HCT116 (cell line): ENCODE data around the gene ZNF575. TPM values are rescaled to one million over a fixed set of nuclear protein-coding genes. Genes with fewer than 3 reads are reported as not detected.

Experiments
- ATAC-seq: fragments of 200-7000 bp; cut with Tn5 transposase; 2 replicates; pipeline ENCODE4 v1.9.1; 2020; ENCODE audit warnings: mild to moderate bottlenecking, moderate library complexity
- BruUV-seq: library from RNA; stranded (reverse); fragments of 400-500 nt; replicated peaks from 2 replicates; lab custom pipeline; 2021; lab: Mats Ljungman, UMichigan
- CTCF ChIA-PET: fragments of 300-600 bp; sonication (Branson Sonifier 250); formaldehyde crosslinking; loops from one replicate; lab custom pipeline; 2021; ENCODE audit warnings: antibody characterized with exemption; lab: Charles Lee
- POLR2A ChIA-PET: fragments of 300-600, 350-600 bp; sonication (Branson Sonifier 250); formaldehyde crosslinking; loops from one replicate; lab custom pipeline; 2021; ENCODE audit warnings: antibody characterized with exemption; lab: Charles Lee
- RAD21 ChIA-PET, 2 experiments: fragments of 300-600 bp; sonication (Branson Sonifier 250); formaldehyde crosslinking; loops; one replicate each; lab custom pipeline; 2023; ENCODE audit warnings: low total read pairs in 2 of 2; ENCODE audit not compliant: uncharacterized antibody in 2 of 2, unreplicated experiment in 2 of 2, low non-redundant PET in 1 of 2; lab: Charles Lee
- DNase-seq: peaks from one replicate; pipeline ENCODE4 v3.0.0-alpha.2; 2010; ENCODE audit warnings: low read depth, low spot score
- H2AFZ ChIP-seq: fragments of 200-600 bp; shearing (Covaris generic), sonication (generic); 2 replicates; pipeline ENCODE4 v1.6.1; 2017; ENCODE audit warnings: low read depth, mixed run types, mixed read lengths, antibody characterized with exemption, low read length; ENCODE audit not compliant: poor library complexity, severe bottlenecking
- H3K27ac ChIP-seq: 2 replicates; pipeline ENCODE4 v1.5.1; 2012; ENCODE audit warnings: low read depth, low read length
- H3K27me3 ChIP-seq: fragments of 200-600 bp; sonication (generic); 2 replicates; pipeline ENCODE4 v1.6.1; 2016; ENCODE audit warnings: mixed run types, low read length, mixed read lengths; ENCODE audit not compliant: insufficient read depth
- H3K36me3 ChIP-seq, 2 experiments: fragments of 200-500 bp in 1 of 2; fragments of 200-600 bp in 1 of 2; sonication (Bioruptor generic) in 1 of 2; sonication (generic) in 1 of 2; 2 replicates each; pipeline versions ENCODE4 v1.5.1 to v1.6.1; 2014 to 2016; ENCODE audit warnings: low read length in 2 of 2, inconsistent platforms in 1 of 2, mixed read lengths in 1 of 2, mixed run types in 1 of 2; ENCODE audit not compliant: insufficient read depth in 2 of 2, control insufficient read depth in 1 of 2
- H3K4me1 ChIP-seq, 2 experiments: fragments of 200-600 bp in 1 of 2; sonication (generic) in 1 of 2; 2 replicates each; pipeline versions ENCODE4 v1.5.1 to v1.6.1; 2012 to 2017; ENCODE audit warnings: low read length in 2 of 2, inconsistent platforms in 1 of 2, mild to moderate bottlenecking in 1 of 2, mixed read lengths in 1 of 2, mixed run types in 1 of 2, moderate library complexity in 1 of 2; ENCODE audit not compliant: insufficient read depth in 2 of 2, control insufficient read depth in 1 of 2
- H3K4me2 ChIP-seq: fragments of 200-600 bp; sonication (generic); 2 replicates; pipeline ENCODE4 v1.6.1; 2017; ENCODE audit warnings: mixed run types, low read length, mixed read lengths
- H3K4me3 ChIP-seq, 2 experiments: fragments of 200-600 bp in 1 of 2; sonication (generic) in 1 of 2; replicated peaks in 1 of 2; 2 replicates each; pipeline ENCODE4 v1.5.1; 2011 to 2016; ENCODE audit warnings: low read length in 2 of 2, control low read depth in 1 of 2, low read depth in 1 of 2, mild to moderate bottlenecking in 1 of 2, mixed read lengths in 1 of 2, mixed run types in 1 of 2
- H3K79me2 ChIP-seq: fragments of 200-600 bp; sonication (generic); 2 replicates; pipeline ENCODE4 v1.6.1; 2017; ENCODE audit warnings: mild to moderate bottlenecking, mixed run types, low read length, moderate library complexity, mixed read lengths; ENCODE audit not compliant: insufficient read depth
- H3K9ac ChIP-seq: fragments of 200-600 bp; sonication (generic); 2 replicates; pipeline ENCODE4 v1.6.1; 2016; ENCODE audit warnings: low read length, mixed read lengths
- H3K9me2 ChIP-seq: fragments of 200-600 bp; sonication (generic), shearing (Covaris generic); 2 replicates; pipeline ENCODE4 v1.6.1; 2017; ENCODE audit warnings: mixed run types, mild to moderate bottlenecking, moderate library complexity; ENCODE audit not compliant: insufficient read depth
- H3K9me3 ChIP-seq, 2 experiments: fragments of 200-500 bp in 1 of 2; fragments of 200-600 bp in 1 of 2; sonication (Bioruptor generic) in 1 of 2; sonication (generic) in 1 of 2; 2 replicates each; pipeline ENCODE4 v1.6.1; 2014 to 2017; ENCODE audit warnings: low read length in 2 of 2, mixed read lengths in 2 of 2, inconsistent platforms in 1 of 2, low read depth in 1 of 2, mild to moderate bottlenecking in 1 of 2, mixed run types in 1 of 2, moderate library complexity in 1 of 2; ENCODE audit not compliant: control insufficient read depth in 1 of 2, insufficient read depth in 1 of 2
- H4K20me1 ChIP-seq: fragments of 200-600 bp; sonication (generic), shearing (Covaris generic); 2 replicates; pipeline ENCODE4 v1.6.1; 2017; ENCODE audit warnings: mixed run types, mild to moderate bottlenecking, moderate library complexity; ENCODE audit not compliant: insufficient read depth
- CBX3 ChIP-seq: IDR thresholded peaks from 2 replicates; pipeline ENCODE4 v1.6.1; 2012; ENCODE audit warnings: low read depth
- CEBPB ChIP-seq: IDR thresholded peaks from 2 replicates; pipeline ENCODE4 v1.6.1; 2012; ENCODE audit warnings: low read depth
- CTCF ChIP-seq, 3 experiments: fragments of 200-600 bp in 1 of 3; sonication (generic) in 1 of 3; IDR thresholded peaks in 2 of 3; conservative IDR thresholded peaks in 1 of 3; 2 replicates each; pipeline ENCODE4 v1.5.1; 2012 to 2017; ENCODE audit warnings: low read depth in 2 of 3, low read length in 2 of 3, antibody characterized with exemption in 1 of 3, borderline replicate concordance in 1 of 3, control low read depth in 1 of 3, mild to moderate bottlenecking in 1 of 3, mixed read lengths in 1 of 3, mixed run types in 1 of 3, moderate library complexity in 1 of 3; ENCODE audit not compliant: insufficient read depth in 1 of 3
- ELF1 ChIP-seq: IDR thresholded peaks from 2 replicates; pipeline ENCODE4 v1.6.1; 2012; ENCODE audit warnings: low read depth, borderline replicate concordance
- EZH2 ChIP-seq: fragments of 200-600 bp; sonication (generic); IDR thresholded peaks from 2 replicates; pipeline ENCODE4 v1.6.1; 2017; ENCODE audit warnings: antibody characterized with exemption, mixed run types
- FOSL1 ChIP-seq: IDR thresholded peaks from 2 replicates; pipeline ENCODE4 v1.6.1; 2012; ENCODE audit warnings: low read depth
- POLR2A ChIP-seq: IDR thresholded peaks from 2 replicates; pipeline ENCODE4 v1.7.0; 2011; ENCODE audit warnings: borderline replicate concordance; ENCODE audit not compliant: insufficient read depth, insufficient read length; ENCODE audit errors: extremely low read depth
- POLR2AphosphoS5 ChIP-seq: IDR thresholded peaks from 2 replicates; pipeline ENCODE4 v1.6.1; 2011; ENCODE audit warnings: mild to moderate bottlenecking, low read depth, low read length, moderate library complexity
- RAD21 ChIP-seq: IDR thresholded peaks from 2 replicates; pipeline ENCODE4 v1.6.1; 2012; ENCODE audit warnings: low read depth, mild to moderate bottlenecking
- SP1 ChIP-seq: IDR thresholded peaks from 2 replicates; pipeline ENCODE4 v1.6.1; 2012; ENCODE audit warnings: low read depth
- SRF ChIP-seq: IDR thresholded peaks from 2 replicates; pipeline ENCODE4 v1.6.1; 2012; ENCODE audit warnings: low read depth
- TCF7L2 ChIP-seq: IDR thresholded peaks from 2 replicates; pipeline ENCODE4 v1.7.0; 2011; ENCODE audit warnings: borderline replicate concordance, inconsistent platforms; ENCODE audit not compliant: insufficient read depth, insufficient read length; ENCODE audit errors: extremely low read depth
- ZBTB33 ChIP-seq: IDR thresholded peaks from 2 replicates; pipeline ENCODE4 v1.6.1; 2011; ENCODE audit warnings: mild to moderate bottlenecking, low read length, moderate library complexity; ENCODE audit not compliant: insufficient replicate concordance; ENCODE audit errors: extremely low read depth
- ZFX ChIP-seq: fragments of 450-650 bp; IDR thresholded peaks from 2 replicates; pipeline ENCODE4 v1.6.1; 2017
- intact Hi-C: fragments of 100-400 bp; cut with micrococcal nuclease; formaldehyde crosslinking; loops from 2 replicates; pipeline ENCODE4 v1.10.0; 2022
- total RNA-seq: library from RNA; stranded (reverse); gene quantifications from one replicate; pipeline ENCODE4 v1.2.1, GENCODE V29; 2021; ENCODE audit not compliant: unreplicated experiment

Gene ZNF575
- total RNA-seq, 1 experiment from 2014 or later, result 1.9 TPM

GRCh38 chr19:43552616-43553015 is 19.6 kb downstream of the ZNF575 start:
- Histone ChIP-seq H3K27me3 (no peaks in the 10 kb centered on the region), H3K4me3 (no peak overlapping the region), H3K9me3 (no peaks in the 10 kb centered on the region), H3K9ac (no peak overlapping the region), H4K20me1 (no peaks in the 10 kb centered on the region), H3K9me2 (no peaks in the 10 kb centered on the region), H3K4me1 (no peaks in the 10 kb centered on the region), H3K36me3 (peaks cover 5 to 10% of the 10 kb centered on the region in 2 experiments; a peak in 3 of 4 replicates), H2AFZ (no peak overlapping the region), H3K27ac (no peak overlapping the region), H3K4me2 (no peak overlapping the region), H3K79me2 (no peaks in the 10 kb centered on the region)
- TF ChIP-seq CBX3 (no peak), ZBTB33 (no peak)
- no peak for DNase-seq
- intact Hi-C loops, result no loop called here
- RAD21 ChIA-PET, result no interaction called here
- no peak for ATAC-seq
- no TSS peak for BruUV-seq
- CTCF ChIA-PET, result interaction anchor here (0.8 kb wide), 1 partner anchor 32 kb away, joined by 3 read pairs; no protein-coding TSS in a partner anchor
- POLR2A ChIA-PET, result no interaction called here

GRCh38 chr19:43553656-43554055 is 20.7 kb downstream of the ZNF575 start:
- Histone ChIP-seq H3K4me3 (no peak overlapping the region), H3K4me2 (no peak overlapping the region), H3K79me2 (no peaks in the 10 kb centered on the region), H3K4me1 (no peaks in the 10 kb centered on the region), H3K36me3 (peaks cover 5 to 10% of the 10 kb centered on the region in 2 experiments; a peak in 3 of 4 replicates), H3K9me3 (no peaks in the 10 kb centered on the region), H3K27me3 (no peaks in the 10 kb centered on the region), H2AFZ (no peak overlapping the region), H3K27ac (no peak overlapping the region), H3K9ac (no peak overlapping the region), H4K20me1 (no peaks in the 10 kb centered on the region), H3K9me2 (no peaks in the 10 kb centered on the region)
- BruUV-seq, result no TSS peak
- no peak for DNase-seq
- intact Hi-C loops, result no loop called here
- RAD21 ChIA-PET, result no interaction called here
- CTCF ChIA-PET, result interaction anchor here (0.9 kb wide), 1 partner anchor 29 kb away, joined by 3 read pairs; no protein-coding TSS in a partner anchor
- ATAC-seq, result no peak
- POLR2A ChIA-PET, result no interaction called here
- TF ChIP-seq POLR2AphosphoS5, result no peak
- no peak for TF ChIP-seq SP1
- no peak for TF ChIP-seq RAD21
- no peak for TF ChIP-seq TCF7L2
- TF ChIP-seq SRF, result no peak
- no peak for TF ChIP-seq EZH2
- TF ChIP-seq ELF1, result no peak
- no peak for TF ChIP-seq FOSL1
- TF ChIP-seq POLR2A, result no peak
- no peak for TF ChIP-seq ZBTB33
- no peak for TF ChIP-seq CEBPB
- TF ChIP-seq CTCF (IDR thresholded peaks at IDR 0.05 in 2 of 3, conservative IDR thresholded peaks at IDR 0.05 in 1 of 3; ENCODE audit: borderline replicate concordance in 1 of 3, insufficient read depth in 1 of 3, low read depth in 2 of 3, low read length in 2 of 3), result no peak
- no peak for TF ChIP-seq ZFX
